Natural killer cell (primary cell): Measurements from ENCODE around the gene WNT1. TPM values are rescaled to one million over a fixed set of nuclear protein-coding genes. Genes with fewer than 3 reads are reported as not detected.

ENCODE experiments used
- ATAC-seq, 3 donors: fragments of 150-1000 bp in 2 of 3; fragments of 200-7000 bp in 1 of 3; cut with Tn5 transposase; 1 replicate in 1 of 3; 2 replicates in 2 of 3; pipeline ENCODE4 v1.10.0; 2021; ENCODE audit warnings: mild to moderate bottlenecking in 2 of 3, moderate library complexity in 2 of 3
- DNase-seq, 2 donors: peaks; one replicate each; pipeline versions ENCODE4 v3.0.0 to v3.0.0-alpha.2; 2013 to 2021; ENCODE audit warnings: mixed read lengths in 1 of 2
- H3K27ac ChIP-seq: one replicate; pipeline ENCODE4 v1.5.1; 2013; ENCODE audit warnings: mild to moderate bottlenecking, low read length
- H3K27me3 ChIP-seq: one replicate; pipeline ENCODE4 v1.6.1; 2013; ENCODE audit warnings: low read length; ENCODE audit not compliant: control insufficient read depth, insufficient read depth
- H3K36me3 ChIP-seq: one replicate; pipeline ENCODE4 v1.6.1; 2013; ENCODE audit warnings: low read length; ENCODE audit not compliant: control insufficient read depth, insufficient read depth
- H3K4me1 ChIP-seq: one replicate; pipeline ENCODE4 v1.6.1; 2013; ENCODE audit warnings: low read length; ENCODE audit not compliant: control insufficient read depth, insufficient read depth
- H3K4me3 ChIP-seq: one replicate; pipeline ENCODE4 v1.5.1; 2013; ENCODE audit warnings: low read length
- H3K9me3 ChIP-seq: one replicate; pipeline ENCODE4 v1.6.1; 2013; ENCODE audit warnings: low read length; ENCODE audit not compliant: control insufficient read depth, insufficient read depth
- H3K27ac Mint-ChIP-seq, 2 donors: one replicate each; pipeline ENCODE4 v1.8.0; 2022; ENCODE audit warnings: mild to moderate bottlenecking in 2 of 2, mixed read lengths in 2 of 2, moderate library complexity in 1 of 2
- H3K27me3 Mint-ChIP-seq, 2 donors: one replicate each; pipeline ENCODE4 v1.8.0; 2022; ENCODE audit warnings: low read depth in 2 of 2, mixed read lengths in 2 of 2
- H3K36me3 Mint-ChIP-seq: one replicate; pipeline ENCODE4 v1.8.0; 2022; ENCODE audit warnings: mixed read lengths
- H3K4me1 Mint-ChIP-seq, 2 donors: one replicate each; pipeline ENCODE4 v1.8.0; 2022; ENCODE audit warnings: mixed read lengths in 2 of 2
- H3K4me3 Mint-ChIP-seq: one replicate; pipeline ENCODE4 v1.8.0; 2022; ENCODE audit warnings: mild to moderate bottlenecking, moderate library complexity, mixed read lengths
- H3K9me3 Mint-ChIP-seq, 2 donors: one replicate each; pipeline ENCODE4 v1.8.0; 2022; ENCODE audit warnings: mixed read lengths in 2 of 2
- WGBS: methylation state at CpG from one replicate; pipeline ENCODE4 v1.1.7; 2013; ENCODE audit warnings: missing lambda C conversion rate; ENCODE audit not compliant: insufficient coverage; 5-methylcytosine and 5-hydroxymethylcytosine counted together
- intact Hi-C: fragments of 100-400 bp; cut with micrococcal nuclease; formaldehyde crosslinking; loops from one replicate; pipeline ENCODE4 v1.14.2; 2022
- total RNA-seq, 4 donors: library from RNA; stranded (reverse); fragments of 120-200 nt in 1 of 4; gene quantifications; one replicate each; pipeline versions ENCODE4 v1.2.3 to v1.2.4, GENCODE V29; 2013 to 2022
- TF ChIP-seq, protein P1 (sequence below): fragments of 200-600 bp; IDR thresholded peaks from one replicate; pipeline ENCODE4 v1.8.0; 2022; ENCODE audit warnings: antibody characterized with exemption

Gene WNT1
- total RNA-seq, result 1 to 10 TPM; 1.1 to 2.0 (median 1.7) TPM
- 0.14 TPM for total RNA-seq (2013)

DNA sequence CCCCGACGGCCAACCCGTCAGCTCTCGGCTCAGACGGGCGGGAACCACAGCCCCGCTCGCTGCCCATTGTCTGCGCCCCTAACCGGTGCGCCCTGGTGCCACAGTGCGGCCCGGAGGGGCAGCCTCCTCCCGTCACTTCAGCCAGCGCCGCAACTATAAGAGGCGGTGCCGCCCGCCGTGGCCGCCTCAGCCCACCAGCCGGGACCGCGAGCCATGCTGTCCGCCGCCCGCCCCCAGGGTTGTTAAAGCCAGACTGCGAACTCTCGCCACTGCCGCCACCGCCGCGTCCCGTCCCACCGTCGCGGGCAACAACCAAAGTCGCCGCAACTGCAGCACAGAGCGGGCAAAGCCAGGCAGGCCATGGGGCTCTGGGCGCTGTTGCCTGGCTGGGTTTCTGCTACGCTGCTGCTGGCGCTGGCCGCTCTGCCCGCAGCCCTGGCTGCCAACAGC, at the start of gene WNT1:
Gene WNT1, plus strand, starts transcription at position 32 of the 450 bp plus-strand sequence. Its CDS starts 329 bp downstream, at position 361.
- H3K4me3 ChIP-seq, result peak within 1 kb of the TSS; percentile 48
- ATAC-seq (peak in 2 of 3 donors; percentile 3 to 14), DNase-seq (peak in 1 of 2 donors; percentile 50)
- no peaks in the 10 kb centered on the region for H3K36me3 Mint-ChIP-seq
- H3K4me1 Mint-ChIP-seq, result peaks cover 53 to 57% of the 10 kb centered on the region in 2 donors
- H3K27ac ChIP-seq, result peak within 1 kb of the TSS; percentile 9
- H3K9me3 ChIP-seq, result no peaks in the 10 kb centered on the region
- peaks cover 25% of the 10 kb centered on the region for H3K27me3 ChIP-seq
- H3K4me1 ChIP-seq, result peaks cover 57% of the 10 kb centered on the region
- peak within 1 kb of the TSS; percentile 89 for H3K4me3 Mint-ChIP-seq
- H3K9me3 Mint-ChIP-seq, result no peaks in the 10 kb centered on the region
- intact Hi-C loops, result loop anchor here (2.0 to 10.0 kb wide), 3 partner anchors 40 to 126 kb away; partner anchors contain the start of genes DDX23, FKBP11 and PRKAG1
- peaks cover 21 to 36% of the 10 kb centered on the region in 2 donors for H3K27me3 Mint-ChIP-seq
- TF ChIP-seq, protein P1, sequence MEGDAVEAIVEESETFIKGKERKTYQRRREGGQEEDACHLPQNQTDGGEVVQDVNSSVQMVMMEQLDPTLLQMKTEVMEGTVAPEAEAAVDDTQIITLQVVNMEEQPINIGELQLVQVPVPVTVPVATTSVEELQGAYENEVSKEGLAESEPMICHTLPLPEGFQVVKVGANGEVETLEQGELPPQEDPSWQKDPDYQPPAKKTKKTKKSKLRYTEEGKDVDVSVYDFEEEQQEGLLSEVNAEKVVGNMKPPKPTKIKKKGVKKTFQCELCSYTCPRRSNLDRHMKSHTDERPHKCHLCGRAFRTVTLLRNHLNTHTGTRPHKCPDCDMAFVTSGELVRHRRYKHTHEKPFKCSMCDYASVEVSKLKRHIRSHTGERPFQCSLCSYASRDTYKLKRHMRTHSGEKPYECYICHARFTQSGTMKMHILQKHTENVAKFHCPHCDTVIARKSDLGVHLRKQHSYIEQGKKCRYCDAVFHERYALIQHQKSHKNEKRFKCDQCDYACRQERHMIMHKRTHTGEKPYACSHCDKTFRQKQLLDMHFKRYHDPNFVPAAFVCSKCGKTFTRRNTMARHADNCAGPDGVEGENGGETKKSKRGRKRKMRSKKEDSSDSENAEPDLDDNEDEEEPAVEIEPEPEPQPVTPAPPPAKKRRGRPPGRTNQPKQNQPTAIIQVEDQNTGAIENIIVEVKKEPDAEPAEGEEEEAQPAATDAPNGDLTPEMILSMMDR, result peak; percentile 81
- no peaks in the 10 kb centered on the region for H3K36me3 ChIP-seq
- peak within 1 kb of the TSS; percentile 73 to 94 for H3K27ac Mint-ChIP-seq
- 1% methylated on average over 45 of the region's 45 CpGs for WGBS

DNA sequence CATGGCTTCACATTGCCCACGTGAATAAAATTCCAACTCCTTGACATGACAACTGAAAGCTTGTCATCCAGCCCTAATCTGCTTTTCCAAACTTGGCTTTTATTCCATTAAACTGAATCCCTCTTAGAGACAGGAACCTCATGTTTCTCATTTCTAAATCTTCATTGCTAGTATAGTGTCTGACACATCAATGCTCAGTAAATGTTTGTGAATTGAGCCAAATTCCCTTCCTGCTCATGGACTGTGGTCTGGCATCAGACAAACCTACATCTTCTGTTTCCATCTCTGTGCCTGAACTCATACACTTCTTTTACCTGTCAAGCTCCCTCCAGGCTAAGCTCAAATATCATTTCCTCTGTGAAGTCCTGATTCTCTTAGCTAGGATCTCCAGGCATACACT, 48.6 kb upstream of the WNT1 start:
- Mint-ChIP-seq H3K9me3 (no peaks in the 10 kb centered on the region), H3K4me3 (peak overlapping the region; percentile 60), H3K27ac (peak overlapping the region; percentile 53 to 71), H3K36me3 (peaks cover 11% of the 10 kb centered on the region), H3K4me1 (peaks cover 63 to 64% of the 10 kb centered on the region in 2 donors), H3K27me3 (no peaks in the 10 kb centered on the region)
- intact Hi-C loops, result loop anchor here (10.0 kb wide), 1 partner anchor 45 kb away; the partner anchor contains the start of genes WNT1 and WNT10B
- Histone ChIP-seq H3K4me3 (no peak overlapping the region), H3K27ac (no peak overlapping the region), H3K36me3 (peaks cover 9% of the 10 kb centered on the region), H3K9me3 (no peaks in the 10 kb centered on the region), H3K27me3 (no peaks in the 10 kb centered on the region), H3K4me1 (peaks cover 48% of the 10 kb centered on the region)
- DNase-seq (no peak), ATAC-seq (no peak)
- 100% methylated on average over 1 of the region's 1 CpG for WGBS
- TF ChIP-seq, protein P1, result no peak

DNA sequence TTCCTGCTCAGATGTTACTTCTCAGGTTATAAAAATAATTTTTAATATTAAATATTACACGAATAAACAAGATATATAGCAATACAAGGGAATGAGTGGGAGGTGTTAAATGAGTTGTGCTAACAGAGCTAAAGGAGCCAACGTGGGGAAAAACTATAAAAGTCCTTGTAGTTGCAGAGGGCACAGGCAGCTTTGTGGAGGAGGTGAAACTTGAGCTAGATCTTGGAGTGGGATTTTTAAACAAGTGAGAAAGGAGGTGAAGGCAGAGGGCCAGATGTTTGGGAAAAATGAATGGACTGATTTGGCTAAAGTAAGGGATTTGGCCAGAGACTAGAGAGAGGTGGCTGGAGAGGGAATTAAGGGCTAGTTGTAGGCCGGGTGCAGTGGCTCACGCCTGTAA, 47.6 kb upstream of the WNT1 start:
- Histone ChIP-seq H3K9me3 (no peaks in the 10 kb centered on the region), H3K27me3 (no peaks in the 10 kb centered on the region), H3K27ac (no peak overlapping the region), H3K4me1 (peaks cover 54% of the 10 kb centered on the region), H3K4me3 (no peak overlapping the region), H3K36me3 (peaks cover 10% of the 10 kb centered on the region)
- peaks cover 69 to 71% of the 10 kb centered on the region in 2 donors for H3K4me1 Mint-ChIP-seq
- H3K36me3 Mint-ChIP-seq, result peaks cover 11% of the 10 kb centered on the region
- peak overlapping the region; percentile 63 to 71 for H3K27ac Mint-ChIP-seq
- WGBS, result 86% methylated on average over 3 of the region's 4 CpGs
- H3K27me3 Mint-ChIP-seq, result no peaks in the 10 kb centered on the region
- DNase-seq (no peak), ATAC-seq (no peak)
- peak overlapping the region; percentile 14 for H3K4me3 Mint-ChIP-seq
- H3K9me3 Mint-ChIP-seq, result no peaks in the 10 kb centered on the region
- intact Hi-C loops, result loop anchor here (5.0 kb wide), 1 partner anchor 67 kb away; the partner anchor contains the start of gene DDN
- TF ChIP-seq, protein P1, result no peak
